ENCODE results near the gene CD1C.
"Not testable (repeated sequence)": the region's sequence is repeated elsewhere in the genome, so short reads cannot be mapped to it uniquely, and the experiment has no call there.

The CD1C gene

GRCh38 chr1:158329733-158330132, 40.0 kb downstream of the CD1C start:
- no peak for DNase-seq

- DNase-seq = no peak
Measured at GRCh38 chr1:158330391-158331105, 40.8 kb downstream of the CD1C start.

GRCh38 chr1:158331106-158331425, 41.3 kb downstream of the CD1C start:
- DNase-seq = no peak

- DNase-seq = no peak
Measured at GRCh38 chr1:158331481-158332150, 41.9 kb downstream of the CD1C start, which contains the start of gene CD1B. TSS of gene CD1B (minus strand) at chr1:158331531. CDS start at chr1:158331423, 108 bp downstream.

- no peak for DNase-seq
Measured at GRCh38 chr1:158333405-158334155, 43.9 kb downstream of the CD1C start.

- DNase-seq = no peak
Measured at GRCh38 chr1:158334526-158335212, 44.9 kb downstream of the CD1C start.

GRCh38 chr1:158335213-158335532, 45.5 kb downstream of the CD1C start:
- DNase-seq = no peak

GRCh38 chr1:158336413-158336812, 46.7 kb downstream of the CD1C start:
- DNase-seq = not testable (repeated sequence)

All from NCI-H1417 treated with DMSO at 0.1 percent for 48 hours (cell line).